GOT3 (cell line): Measurements from ENCODE around the gene ZSCAN18.

Experiments
- DNase-seq: peaks from one replicate; lab custom pipeline; 2025; ENCODE audit warnings: mixed read lengths; lab: John Stamatoyannopoulos, UW

ZSCAN18 gene

GRCh38 chr19:58086825-58087710 is 11.0 kb downstream of the ZSCAN18 start:
- DNase-seq = no peak

DNA sequence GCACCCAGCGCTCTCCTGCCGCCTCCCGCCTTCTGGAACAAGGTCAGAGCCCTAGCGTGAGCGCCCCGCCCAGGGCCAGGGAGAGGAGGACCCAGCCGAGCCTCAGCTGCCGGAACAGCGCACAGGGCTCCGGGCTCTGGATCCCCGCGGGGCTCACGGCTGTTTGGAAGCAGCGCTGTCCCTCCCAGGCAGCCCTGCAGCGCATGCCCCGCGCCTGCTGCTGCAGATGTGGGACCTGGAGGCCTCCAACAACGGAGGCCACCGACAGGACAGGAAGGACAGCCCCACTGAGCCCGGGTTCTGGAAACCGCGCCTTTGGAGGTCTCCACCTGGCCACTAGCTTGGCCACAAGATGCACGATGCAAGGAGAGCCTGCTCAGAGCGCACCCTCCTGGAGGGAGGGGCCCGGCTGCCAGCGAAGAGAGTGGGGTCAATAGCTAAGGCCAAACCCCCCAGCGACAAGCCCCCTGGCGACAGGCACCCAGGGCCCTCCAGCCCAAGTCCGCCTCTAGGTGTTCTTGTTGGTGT is 12.6 kb downstream of the ZSCAN18 start:
- DNase-seq = no peak

- DNase-seq = no peak
Observed at GRCh38 chr19:58084596-58085347, 13.3 kb downstream of the ZSCAN18 start.

GRCh38 chr19:58083021-58083420 is 15.0 kb downstream of the ZSCAN18 start:
- no peak for DNase-seq

DNA sequence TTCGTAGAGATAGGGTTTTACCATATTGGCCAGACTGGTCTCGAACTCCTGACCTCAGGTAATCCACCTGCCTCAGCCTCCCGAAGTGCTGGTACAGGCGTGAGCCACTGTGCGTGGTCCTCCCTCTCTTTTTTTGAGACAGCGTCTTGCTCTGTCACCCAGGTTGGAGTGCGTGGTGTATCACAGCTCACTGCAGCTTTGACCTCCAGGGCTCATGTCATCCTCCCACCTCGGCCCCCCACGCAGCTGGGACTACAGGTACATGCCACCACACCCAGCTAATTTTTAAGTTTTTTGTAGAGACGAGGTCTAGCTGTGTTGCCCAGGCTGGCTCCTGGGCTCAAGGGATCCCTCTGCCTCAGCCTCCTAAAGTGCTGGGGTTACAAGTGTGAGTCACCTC is 18.2 kb downstream of the ZSCAN18 start:
- DNase-seq = no peak

DNA sequence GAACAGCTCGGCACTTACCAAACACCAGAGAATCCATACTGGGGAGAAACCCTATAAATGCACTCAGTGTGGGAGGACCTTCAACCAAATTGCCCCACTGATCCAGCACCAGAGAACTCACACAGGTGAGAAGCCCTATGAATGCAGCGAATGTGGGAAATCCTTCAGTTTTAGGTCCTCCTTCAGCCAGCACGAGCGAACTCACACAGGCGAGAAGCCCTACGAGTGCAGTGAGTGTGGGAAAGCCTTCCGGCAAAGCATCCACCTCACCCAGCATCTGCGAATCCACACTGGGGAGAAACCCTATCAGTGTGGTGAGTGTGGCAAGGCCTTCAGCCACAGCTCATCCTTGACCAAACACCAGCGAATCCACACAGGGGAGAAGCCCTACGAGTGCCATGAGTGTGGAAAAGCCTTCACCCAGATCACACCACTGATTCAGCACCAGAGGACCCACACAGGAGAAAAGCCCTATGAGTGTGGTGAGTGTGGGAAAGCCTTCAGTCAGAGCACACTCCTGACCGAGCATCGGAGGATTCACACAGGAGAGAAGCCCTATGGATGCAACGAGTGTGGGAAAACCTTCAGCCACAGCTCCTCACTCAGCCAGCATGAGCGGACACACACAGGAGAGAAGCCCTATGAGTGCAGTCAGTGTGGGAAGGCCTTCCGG is 30.7 kb downstream of the ZSCAN18 start:
- no peak for DNase-seq

DNA sequence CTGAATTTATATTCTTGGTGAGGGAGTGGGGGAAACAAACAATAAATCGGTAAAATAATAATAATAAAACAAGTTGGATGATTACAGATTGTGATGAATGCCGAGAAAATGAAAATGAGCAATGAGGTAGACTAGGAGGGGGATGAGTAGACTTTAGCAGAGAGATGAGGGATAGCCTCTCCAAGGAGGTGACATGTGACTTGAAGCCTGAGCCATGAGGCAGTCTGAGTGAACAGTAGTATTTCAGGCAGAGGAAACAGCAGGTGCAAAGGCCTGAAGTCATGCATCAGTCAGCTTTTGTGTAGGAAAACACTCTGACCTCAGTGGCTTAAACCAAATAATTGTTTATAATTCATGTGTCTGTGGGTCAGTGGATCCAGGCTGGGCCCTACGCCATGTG is 34.3 kb downstream of the ZSCAN18 start:
- no peak for DNase-seq

GRCh38 chr19:58060231-58060630 is 37.8 kb downstream of the ZSCAN18 start:
- no peak for DNase-seq

GRCh38 chr19:58059671-58060078 is 38.4 kb downstream of the ZSCAN18 start:
- no peak for DNase-seq

DNA sequence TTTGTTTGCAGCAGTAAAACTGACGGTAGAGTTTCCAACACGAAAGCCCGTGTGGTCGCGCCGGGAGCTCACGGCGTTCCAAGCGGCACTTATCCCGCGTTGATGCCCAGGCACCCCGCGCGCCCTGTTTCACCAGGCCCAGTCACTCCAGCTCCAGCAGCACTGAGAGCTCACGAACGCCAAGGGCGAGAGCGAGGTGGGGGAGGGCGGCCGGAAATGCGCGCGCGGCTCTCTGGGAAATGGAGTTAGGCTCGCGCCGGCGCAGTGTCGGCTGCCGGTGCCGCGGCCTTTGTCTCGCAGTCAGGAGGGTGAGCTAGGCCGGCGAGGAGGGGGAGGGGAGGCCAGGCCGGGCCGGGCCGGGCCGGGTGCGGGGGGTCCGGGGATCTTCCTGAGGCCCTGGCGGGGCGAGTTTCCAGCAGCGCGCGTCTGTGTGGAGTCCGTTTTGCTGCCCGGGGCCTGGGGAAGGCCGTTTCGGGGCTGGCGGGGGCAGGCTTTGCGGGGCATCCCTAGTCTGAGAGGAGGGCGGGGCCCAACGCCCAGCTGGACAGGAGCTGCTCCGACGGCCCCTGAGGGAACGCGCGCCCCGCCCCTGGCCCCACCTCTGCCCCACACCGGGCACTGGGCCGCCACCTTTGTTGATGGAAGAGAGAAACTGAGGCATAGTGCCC is 38.9 kb downstream of the ZSCAN18 start, which contains the start of gene ZNF135:
Gene ZNF135, plus strand, starts transcription at position 280 of the 668 bp plus-strand sequence. CDS start 721 bp downstream, outside the sequence.
- DNase-seq = no peak

GRCh38 chr19:58058467-58058866 is 39.6 kb downstream of the ZSCAN18 start:
- no peak for DNase-seq

DNA sequence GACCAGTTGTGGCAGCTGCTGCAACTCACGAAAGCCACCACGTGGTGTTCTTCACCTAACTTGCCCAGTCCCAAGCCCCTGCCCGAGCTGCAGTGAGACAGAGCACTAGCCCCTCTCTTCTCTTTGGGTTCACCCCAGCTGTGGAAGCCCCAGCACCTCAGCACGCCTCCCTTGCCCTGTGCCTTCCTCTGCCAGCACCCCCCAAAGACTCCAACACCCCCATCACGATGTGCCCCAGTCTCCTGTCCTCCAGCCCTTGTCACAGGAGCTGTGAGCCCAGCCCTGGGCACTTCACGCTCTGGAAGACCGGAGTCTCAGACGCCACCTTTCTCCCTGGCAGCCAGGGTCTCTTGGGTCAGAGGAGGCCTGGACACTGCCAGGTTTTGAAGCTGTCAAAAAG is 41.2 kb downstream of the ZSCAN18 start:
- DNase-seq = no peak

DNA sequence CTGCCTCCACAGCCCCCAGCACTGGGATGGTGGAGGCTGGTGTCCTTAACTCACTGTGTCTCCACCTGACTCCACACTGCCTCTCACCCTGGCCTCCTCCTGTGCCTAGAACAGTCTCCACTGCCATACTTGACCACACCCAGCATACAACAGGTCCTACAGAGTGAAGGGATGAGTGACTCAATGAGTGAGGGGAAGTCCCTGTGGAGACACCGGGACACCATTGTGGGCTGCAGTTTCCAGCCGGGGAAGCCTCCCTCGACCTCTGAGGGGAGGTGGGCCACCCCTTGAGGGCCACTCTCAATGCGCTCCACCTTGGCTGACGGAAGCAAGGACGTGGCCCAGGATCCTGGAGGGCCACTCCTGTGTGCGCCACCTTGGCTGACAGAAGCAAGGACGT is 41.8 kb downstream of the ZSCAN18 start:
- no peak for DNase-seq

GRCh38 chr19:58054901-58055874 is 42.8 kb downstream of the ZSCAN18 start:
- no peak for DNase-seq

- DNase-seq = no peak
Observed at GRCh38 chr19:58053480-58054156, 44.4 kb downstream of the ZSCAN18 start.

- DNase-seq = no peak
Observed at GRCh38 chr19:58052256-58052655, 45.8 kb downstream of the ZSCAN18 start.

DNA sequence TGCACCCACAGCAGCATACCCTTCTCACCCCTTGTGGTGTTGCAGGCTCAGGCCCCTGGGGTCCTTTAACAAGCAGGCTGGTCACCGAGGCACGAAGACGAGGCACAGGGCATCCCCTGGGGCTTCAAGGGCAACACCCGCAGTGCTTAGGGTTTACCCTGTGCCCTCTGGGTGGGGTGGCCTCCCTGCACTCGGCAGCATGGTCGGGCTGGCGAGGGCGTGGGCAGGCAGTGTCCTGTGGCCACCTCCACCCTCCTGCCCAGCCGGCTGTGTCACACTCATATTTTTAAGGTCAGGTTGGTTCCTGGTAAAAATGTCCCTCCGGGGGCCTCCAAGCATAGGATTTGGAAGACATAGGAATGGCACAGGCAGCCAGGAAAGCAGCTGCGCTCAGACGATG is 50.4 kb downstream of the ZSCAN18 start:
- no peak for DNase-seq

GRCh38 chr19:58046856-58047255 is 51.2 kb downstream of the ZSCAN18 start:
- DNase-seq = no peak

GRCh38 chr19:58045411-58046050 is 52.5 kb downstream of the ZSCAN18 start:
- DNase-seq = no peak
